GM21528 (cell line): ENCODE results near the gene PRPF19.

Experiments used
- ATAC-seq: cut with Tn5 transposase; IDR thresholded peaks from one replicate; pipeline ENCODE4 v1.9.1; 2021; ENCODE audit warnings: mild to moderate bottlenecking, moderate library complexity; ENCODE audit not compliant: unreplicated experiment, low FRiP score

Gene PRPF19

DNA sequence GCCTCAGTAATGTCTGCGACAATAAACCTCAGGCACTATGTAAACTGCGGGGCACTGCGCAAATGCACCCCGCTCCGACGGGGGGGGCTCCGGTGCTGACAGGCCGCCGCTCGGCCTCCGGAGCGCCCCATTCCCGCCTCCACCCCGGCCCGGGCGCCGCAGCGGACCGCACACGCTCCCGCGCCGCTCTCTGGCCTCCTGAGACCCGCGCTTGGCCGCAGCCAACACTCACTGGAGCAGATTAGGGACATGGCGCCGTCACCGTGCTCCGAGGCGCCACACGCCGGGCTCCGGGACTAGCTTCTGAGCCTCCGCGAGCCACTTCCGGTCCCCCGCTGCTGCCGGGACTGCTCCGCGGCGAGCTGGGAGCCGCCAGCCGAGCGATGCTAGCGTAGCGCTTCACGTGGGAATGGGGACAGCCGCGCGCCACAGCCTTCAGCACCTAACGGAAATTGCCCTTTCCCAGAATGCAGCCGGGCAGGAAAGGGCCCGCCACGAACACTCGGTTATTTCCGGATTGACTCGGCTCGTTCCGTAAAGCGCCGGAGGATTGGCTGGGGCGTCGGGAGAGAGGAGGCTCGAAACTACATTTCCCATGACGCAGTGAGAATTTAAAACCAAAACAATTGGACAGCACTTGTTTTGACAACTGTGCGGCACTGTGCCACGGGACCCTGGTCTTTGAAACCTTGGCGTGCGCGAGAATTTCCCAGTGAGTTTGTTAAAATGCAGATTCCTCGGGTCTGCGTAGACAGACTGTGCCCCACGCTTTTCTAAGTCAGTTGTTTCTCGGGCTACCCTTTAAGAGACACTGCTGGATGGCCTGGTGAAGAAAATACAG is at the start of gene PRPF19:
Gene PRPF19 (minus strand): TSS at position 454 of the 841 bp plus-strand sequence. CDS start 203 bp downstream, at position 251.
- ATAC-seq, result peak; percentile 86

DNA sequence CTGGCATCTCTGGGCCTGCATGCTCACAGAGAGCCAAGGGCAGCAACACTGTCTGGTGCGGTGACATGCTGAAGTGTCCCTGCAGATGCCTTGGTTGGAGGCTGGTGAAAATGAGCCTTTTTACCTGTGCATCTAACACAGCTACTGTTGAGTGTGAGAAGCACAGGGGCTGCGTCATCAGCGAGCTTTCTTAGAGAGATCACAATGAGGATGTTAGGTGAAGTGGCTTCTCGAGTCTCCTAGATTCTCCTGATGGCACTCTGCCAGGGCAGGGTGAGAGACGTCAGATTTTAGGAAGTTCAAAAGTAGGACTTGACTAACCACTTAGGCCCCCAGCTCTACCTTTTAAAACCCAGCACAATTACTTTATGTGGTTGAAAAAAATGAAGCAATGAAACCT is 49.2 kb upstream of the PRPF19 start:
- ATAC-seq, result no peak

DNA sequence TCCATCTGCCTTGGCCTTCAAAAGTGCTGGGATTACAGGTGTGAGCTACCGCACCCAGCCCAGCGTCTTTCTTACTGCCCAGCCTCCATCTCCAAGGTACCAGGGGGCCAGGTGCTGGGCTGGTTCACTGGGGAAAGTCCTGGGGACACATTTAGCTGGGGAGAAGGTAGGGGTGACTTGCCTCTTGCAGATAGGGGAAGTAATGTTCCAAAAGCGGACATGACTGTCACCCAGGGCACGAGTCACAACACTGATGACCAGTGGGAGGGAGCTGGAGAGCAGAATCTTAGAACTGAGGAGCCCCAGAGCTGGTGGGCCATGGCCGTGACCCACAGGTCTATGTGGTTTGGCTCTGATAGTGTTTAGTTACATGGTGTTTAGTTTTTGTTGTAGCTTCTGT is 48.0 kb upstream of the PRPF19 start:
- ATAC-seq, result no peak

DNA sequence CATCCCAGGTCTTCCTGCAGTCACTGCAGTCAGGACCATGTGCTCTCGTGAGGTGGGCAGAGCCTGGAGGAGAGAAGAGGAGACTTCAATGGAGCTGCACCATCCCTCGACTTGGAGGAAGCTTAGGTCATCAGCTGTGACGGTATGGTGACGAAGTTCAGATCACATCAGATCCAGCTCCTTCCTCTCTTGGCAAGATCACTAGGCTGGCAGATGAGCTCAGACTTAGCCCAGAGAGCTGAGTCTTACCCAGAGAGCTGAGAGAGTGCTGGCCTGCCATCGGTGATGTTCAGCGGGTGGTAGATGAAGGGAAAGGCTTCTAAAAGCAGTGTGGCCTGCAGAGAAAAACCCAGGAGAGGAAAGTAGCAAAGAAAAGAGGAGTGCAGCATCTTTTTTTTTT is 47.4 kb upstream of the PRPF19 start:
- ATAC-seq, result no peak

DNA sequence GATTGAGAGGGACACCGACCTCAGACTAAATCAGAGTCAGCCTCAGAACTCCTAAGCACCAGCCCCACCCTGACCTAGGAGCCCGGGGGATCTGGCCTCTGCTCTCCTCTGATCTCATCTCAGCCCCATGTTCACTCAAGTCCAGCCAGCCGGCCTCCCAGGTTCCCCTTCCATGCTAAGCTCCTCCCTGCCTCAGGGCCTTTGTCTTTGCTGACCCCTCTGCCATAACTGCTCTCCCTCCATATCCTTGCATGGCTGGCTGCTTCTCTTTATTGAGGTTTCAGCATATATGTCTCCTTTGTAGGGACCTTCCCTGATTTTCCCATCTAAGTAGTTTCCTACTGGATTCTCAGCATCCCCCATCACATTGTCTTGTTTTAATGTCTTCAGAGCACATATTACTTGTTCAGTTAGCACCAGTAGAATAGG is 46.4 kb upstream of the PRPF19 start:
- no peak for ATAC-seq

DNA sequence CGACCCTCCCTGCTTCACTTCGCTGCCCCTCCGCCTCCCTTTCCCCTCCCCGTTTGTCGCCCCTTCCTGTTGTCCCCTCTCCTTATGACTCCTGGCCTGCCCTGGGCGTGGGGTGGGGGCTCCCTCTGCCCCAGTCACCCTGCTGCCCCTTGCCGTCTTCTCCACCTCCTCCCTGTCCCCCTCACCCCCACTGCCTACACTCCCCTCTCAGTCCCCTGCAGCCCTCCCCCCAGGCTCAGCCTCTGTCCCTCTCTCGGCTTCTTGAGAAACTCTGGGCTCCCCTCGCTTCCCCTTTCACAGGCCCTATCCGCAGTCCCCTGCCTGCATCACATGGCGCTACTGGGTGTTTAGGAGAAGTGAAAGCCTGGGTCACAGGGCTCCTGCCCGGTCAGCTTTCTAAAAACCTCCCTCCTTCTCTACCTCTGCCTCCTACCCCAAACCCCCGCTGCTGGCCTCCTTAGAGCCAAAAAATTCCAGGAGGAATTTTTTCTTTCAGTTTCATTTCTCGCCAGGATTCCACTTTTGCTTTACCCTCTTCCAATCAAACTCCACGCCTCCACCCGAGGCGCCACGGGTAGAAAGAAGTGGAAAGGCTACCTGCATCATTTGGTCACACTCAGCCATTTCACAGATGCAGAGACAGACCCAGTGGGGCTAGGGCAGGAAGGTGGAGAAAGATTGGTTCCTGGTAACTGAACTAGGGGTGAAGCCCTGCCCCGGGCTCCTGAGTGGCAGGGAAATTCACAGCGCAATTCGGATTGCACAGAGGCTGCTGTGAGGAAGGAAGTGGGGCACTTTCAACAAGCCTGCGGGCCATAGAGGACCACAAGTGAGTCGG is 45.7 kb upstream of the PRPF19 start, which contains the start of gene SLC15A3:
Gene SLC15A3 (minus strand): TSS at position 273 of the 838 bp plus-strand sequence. CDS start 625 bp downstream, outside the sequence.
- ATAC-seq, result peak; percentile 62

DNA sequence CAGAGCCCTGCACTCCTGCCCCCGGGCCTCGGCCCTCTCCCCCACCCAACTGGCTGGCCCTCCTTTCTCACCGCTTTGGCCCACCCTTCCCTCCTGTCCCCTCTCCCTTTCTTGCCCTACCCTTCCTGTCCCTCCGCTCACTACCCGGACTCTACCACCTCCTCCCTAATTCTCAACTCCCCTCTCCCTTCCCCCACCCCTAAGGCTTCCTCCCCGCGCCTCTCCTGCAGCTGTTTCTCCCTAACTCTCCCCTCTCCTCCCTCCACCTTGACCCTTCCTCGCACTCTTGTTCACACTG is 45.2 kb upstream of the PRPF19 start:
- no peak for ATAC-seq

DNA sequence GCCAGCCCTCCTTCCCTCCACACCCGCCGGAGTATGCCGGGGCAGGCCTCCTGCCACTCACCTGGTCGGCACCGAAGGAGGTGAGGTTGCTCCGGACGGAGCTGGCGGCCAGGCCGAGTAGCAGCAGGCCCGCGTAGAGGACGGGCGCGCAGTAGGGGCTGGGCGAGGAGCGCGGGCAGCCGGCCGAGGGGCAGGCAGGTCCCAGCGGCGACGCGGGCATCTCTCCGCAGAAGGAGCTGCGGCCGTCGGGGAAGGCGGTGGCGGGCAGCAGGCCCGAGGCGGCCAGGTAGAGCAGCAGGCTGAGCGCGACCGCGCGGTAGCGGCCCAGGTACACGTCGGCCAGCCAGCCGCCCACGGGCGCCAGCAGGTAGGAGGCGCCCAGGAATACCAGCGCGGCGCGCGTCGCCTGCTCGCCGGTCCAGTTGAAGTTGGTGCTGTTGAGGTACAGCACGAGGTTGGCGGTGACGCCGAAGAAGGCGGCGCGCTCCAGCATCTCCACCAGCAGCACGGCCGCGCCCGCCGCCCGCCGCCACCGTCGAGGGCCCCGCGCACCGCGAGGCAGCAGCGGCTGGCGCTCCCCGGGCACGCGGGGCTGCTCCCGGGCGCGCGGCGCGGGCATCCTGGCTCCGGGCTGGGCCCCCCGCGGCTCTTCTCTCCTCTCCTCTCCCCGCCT is 44.7 kb upstream of the PRPF19 start:
- peak; percentile 20 for ATAC-seq

DNA sequence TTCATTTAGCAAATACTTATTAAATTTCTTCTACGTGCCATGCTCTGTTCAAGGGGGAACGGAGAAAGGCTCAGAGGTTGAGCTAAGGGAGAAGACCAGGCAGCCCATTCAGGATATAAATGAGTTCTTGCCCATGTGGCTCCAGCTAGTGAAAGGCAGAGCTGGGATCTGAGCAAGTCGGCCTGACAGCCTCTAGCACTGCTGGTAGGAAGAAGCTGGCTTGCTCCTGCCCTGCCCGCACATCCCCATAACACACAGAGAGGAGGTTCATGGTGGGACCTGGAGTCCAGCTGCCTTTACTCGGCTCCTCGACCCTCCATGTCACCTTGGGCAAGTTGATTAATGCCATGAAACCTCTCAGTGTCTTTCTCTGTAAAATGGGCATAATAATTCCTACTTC is 43.6 kb upstream of the PRPF19 start:
- ATAC-seq, result no peak

DNA sequence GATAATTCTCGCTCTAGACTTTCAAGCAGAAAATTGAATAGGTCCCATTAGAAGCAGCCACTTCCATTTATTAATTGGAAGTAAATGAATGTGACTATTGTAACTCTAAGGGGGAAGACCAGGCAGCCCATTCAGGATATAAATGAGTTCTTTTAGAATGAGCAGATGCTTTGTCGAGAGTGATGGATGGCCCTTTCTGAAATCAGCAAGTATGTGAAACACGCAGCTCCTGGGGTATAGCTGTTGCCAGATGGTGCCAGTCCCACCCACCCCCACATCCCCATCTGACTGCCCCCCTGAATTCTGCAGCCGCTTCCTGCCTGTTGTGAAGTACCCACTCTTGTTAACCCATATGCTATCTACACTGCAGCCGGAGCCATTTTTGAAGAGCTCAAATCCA is 41.9 kb upstream of the PRPF19 start:
- no peak for ATAC-seq

DNA sequence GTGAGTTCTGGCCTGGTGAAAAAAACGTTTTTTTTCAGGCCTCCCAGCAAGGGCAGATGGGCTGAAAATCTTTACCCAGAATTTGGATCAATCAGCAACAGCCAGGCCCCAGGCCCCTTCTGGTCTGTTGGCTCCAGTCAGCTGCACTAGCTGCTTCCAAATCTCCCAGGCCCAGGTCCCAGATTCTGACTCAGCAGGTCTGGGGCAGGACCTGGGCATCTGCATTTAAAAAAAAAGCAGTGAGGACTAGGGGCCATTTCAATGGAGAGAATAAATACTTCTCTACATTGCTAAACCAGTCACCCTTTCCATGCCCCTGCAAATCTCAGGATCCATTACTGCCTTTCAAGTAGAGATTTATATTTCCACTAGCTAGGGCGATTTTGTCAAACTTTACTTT is 41.3 kb upstream of the PRPF19 start:
- ATAC-seq, result no peak

DNA sequence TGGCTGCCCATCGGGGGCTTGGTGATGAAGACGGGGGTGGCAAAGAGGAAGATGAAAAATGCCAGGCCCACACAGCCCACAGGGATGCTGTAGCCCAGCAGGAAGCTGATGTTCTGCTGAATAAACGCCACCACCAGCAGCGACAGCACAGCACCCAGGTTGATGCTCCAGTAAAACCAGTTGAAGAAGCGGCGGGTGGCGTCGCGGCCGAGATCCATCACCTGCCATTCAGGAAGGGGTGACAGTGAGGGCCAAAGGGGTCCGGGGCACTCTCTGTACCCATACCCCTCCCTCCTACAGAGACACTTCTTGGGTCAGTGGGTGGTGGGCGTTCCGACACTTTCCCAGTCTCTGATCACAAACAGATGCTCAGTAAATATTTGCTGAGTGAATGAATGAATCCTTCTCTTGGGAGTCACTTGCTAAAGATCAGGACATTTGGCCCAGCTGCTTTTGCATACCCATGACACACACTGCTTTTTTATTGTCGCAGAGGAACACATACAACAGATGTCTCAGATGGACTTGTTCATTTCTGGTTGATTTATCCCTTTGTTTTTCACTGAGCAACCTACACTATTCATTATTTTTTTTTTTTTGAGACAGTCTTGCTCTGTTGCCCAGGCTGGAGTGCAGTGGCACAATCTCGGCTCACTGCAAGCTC is 40.3 kb upstream of the PRPF19 start:
- no peak for ATAC-seq

DNA sequence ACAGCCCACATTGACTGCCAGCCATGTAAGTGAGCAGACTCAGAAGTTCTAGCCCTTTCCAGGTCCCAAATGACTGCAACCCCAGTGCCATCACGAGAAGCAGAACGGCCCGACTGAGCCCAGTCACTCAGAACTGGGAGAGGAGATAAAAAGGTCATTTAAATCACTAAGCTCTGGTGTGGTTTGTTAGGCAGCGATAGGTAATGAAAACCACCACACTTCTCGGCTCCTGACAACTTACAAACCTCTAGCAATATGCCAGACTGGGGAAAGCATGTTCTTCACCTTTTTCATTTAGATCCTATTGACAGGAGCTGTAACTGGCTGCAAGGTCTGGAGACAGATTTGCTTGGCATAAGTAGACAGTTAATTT is 38.9 kb upstream of the PRPF19 start:
- ATAC-seq, result no peak

DNA sequence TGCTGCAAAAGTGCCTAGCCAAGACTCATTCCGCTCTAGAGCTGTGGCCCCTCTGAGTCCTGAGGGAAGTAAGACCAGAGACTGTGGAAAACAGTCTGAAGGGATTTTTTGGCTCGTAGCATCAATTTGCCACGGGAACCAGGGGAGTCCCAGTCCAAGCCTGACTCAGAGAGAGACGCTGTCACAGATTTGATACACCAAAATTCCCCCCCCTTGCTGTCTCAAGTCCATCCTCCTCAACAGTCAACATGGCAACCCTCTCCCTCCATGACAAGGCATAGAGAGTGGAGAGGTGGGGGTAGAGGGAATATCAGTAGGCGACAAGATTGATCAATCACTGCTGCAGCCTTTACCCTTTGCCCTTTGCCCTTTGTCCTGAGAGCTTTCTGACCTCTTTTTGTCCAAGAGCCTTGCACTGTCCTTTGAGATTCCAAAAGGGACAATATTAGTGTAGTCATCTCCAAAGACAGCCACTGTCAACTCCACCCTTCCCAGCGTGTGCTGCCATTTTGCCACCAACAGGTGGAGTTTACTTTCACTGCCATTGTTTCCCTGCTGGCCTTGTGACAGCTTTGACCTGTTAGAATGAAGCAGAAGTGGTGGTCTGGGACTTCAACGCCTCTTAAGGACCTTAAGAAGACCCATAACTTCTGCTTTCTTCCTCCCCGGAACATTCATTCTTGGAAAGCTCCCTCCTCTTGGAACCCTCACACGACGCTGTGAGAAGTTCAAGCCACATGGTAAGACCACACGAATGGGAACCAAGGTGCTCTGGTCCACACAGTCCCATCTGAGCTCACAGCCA is 38.3 kb upstream of the PRPF19 start:
- no peak for ATAC-seq

DNA sequence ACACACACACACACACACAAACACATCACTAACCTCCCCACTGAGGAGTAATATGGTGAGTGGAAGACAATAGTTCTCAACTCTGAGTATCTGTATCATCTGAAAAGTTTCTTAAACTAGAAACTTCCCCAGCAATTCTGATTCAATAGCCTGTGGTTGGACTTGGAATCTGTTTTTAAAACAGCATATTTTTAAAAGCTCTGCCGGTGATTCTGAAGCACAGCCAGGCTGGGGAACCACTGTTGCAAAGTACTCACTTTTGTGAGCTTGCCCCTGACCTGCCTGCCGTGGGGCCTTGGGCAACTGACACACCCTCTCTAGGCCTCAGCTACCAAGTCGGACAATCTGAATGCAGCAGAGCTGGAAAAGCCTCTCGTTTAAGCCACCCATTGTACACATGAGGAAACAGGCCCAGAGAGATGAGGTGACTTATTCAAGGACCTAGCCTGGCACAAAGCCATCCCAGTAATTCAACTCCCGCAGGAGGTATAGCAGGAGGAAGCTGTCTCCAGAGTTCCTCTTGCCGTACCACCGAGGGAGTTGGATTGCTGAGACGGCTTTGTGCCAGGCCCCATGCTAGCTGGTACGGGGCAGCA is 36.7 kb upstream of the PRPF19 start:
- no peak for ATAC-seq

DNA sequence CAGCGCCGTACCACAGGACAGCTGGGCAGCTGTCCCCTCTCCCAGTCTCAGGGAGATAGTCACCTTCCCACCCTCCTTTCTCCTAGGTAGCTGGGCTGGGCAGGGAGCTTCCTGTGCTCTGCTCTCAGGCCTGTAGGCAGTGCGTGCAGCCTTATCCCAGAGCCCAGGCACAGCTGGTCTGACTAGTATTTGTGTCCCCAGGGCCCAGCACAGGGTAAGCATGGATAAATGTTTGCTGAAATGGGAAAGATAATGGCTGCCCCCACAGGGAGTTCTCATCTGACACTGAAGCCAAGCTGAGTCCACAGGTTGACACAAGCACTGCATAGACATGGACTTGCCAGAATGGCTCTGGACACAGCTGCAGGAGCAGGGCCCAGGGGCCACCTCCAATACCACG is 35.8 kb upstream of the PRPF19 start:
- ATAC-seq, result no peak

DNA sequence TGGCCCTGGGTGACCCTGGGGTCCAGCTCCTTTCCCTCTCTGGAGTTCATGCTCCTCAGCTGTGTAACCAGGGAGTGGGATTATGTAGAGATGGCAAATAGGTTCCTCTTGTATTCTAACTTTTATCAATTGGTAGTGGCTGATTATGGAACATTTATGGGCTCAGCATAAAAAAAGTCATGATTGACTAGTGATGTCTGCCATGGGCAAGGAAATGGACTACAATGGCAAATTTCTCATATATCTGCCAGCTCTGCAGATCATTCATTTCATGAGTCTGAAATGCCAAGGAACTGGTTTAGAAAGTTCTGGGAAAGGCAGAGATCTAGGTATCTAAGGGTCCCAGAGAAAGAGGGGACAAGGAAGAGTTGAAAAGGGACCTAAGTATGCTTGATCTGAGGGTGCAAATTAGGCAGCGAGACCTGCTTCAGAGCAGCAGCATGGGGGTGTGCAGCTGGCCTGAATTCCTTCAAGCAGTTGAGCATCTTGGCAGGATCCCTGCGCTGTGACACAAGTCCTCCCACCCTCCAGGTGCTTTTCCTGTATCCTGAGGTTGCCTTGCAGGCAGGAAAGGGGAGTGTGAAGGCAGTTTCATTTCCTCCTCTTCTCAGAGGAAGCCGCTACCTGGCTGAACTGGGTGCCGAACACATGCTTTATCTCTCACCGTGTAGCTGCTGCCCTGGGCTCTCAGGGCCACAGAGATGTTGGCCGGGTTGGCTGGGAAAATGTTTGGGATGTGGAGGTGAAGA is 35.2 kb upstream of the PRPF19 start:
- ATAC-seq, result no peak

DNA sequence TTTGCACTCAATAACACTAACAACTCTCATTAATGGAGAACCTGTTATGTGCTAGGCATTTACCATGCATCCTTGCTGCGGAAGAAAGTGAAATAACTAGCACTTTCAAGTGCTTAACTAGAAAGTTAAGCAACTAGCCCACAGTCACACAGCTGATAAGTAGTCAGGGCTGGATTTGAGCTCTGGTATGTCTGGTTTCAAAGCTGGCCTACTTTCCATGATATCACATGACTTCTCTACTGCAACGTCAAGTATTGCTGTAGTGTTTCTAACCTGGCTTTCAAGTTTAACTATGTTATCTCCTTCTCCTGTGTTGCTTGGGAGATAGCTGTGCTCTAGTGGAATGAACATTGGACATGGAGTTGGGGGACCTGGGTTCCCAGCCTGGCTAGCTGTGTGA is 33.5 kb upstream of the PRPF19 start:
- no peak for ATAC-seq

DNA sequence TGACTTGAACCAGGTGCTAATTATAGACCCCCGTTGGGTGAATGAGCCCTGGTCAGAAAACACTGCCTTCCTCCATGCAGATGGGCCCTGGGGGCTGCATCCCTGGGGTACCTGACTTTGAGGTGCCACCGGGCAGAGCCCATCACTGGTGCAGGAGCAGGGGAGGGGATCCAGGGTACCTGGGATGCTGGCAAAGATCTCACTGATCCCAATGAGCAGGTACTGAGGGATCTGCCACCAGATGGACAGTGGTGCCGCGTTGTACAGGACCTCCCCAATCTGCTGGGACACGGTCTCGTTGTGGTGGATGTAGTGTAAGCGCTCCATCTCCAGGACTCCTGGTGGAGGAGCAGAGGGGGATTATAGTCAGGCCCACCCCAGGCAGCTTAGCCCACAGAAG is 32.9 kb upstream of the PRPF19 start:
- no peak for ATAC-seq
